LNCaP clone FGC (cell line): Measurements from ENCODE around the gene RNU1-3.
"Not testable (repeated sequence)": the region's sequence is repeated elsewhere in the genome, so short reads cannot be mapped to it uniquely, and the experiment has no call there.

Source experiments
- DNase-seq: peaks from one replicate; pipeline ENCODE4 v3.0.0-alpha.2; 2011; ENCODE audit warnings: low read depth
- H3K4me3 ChIP-seq: 2 replicates; pipeline ENCODE4 v1.5.1; 2011; ENCODE audit warnings: mild to moderate bottlenecking, low read depth, low read length, control low read depth
- TF ChIP-seq, protein P1 (sequence below): IDR thresholded peaks from 2 replicates; pipeline ENCODE4 v1.5.1; 2012; ENCODE audit warnings: mild to moderate bottlenecking; ENCODE audit not compliant: control insufficient read depth, insufficient read depth; ENCODE audit errors: extremely low read depth

Gene RNU1-3

DNA sequence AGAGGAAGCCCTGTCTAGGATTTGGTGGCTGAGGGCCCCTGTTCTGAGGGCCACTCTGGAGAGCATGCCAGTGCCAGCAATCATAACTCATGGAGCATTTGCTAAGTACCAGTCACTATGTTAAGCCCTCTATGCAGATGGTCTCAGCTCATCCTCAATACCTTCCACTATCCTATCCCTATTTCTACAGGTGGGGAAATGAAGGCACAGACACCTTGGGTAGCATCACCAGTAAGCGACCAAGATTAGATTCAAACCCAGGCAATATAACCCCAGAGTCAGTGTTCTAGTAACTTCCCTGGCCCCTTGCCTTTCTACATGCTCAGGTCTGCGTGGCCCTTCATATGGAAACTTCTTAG is 45.5 kb downstream of the RNU1-3 start:
- no peak overlapping the region for H3K4me3 ChIP-seq
- TF ChIP-seq, protein P1, sequence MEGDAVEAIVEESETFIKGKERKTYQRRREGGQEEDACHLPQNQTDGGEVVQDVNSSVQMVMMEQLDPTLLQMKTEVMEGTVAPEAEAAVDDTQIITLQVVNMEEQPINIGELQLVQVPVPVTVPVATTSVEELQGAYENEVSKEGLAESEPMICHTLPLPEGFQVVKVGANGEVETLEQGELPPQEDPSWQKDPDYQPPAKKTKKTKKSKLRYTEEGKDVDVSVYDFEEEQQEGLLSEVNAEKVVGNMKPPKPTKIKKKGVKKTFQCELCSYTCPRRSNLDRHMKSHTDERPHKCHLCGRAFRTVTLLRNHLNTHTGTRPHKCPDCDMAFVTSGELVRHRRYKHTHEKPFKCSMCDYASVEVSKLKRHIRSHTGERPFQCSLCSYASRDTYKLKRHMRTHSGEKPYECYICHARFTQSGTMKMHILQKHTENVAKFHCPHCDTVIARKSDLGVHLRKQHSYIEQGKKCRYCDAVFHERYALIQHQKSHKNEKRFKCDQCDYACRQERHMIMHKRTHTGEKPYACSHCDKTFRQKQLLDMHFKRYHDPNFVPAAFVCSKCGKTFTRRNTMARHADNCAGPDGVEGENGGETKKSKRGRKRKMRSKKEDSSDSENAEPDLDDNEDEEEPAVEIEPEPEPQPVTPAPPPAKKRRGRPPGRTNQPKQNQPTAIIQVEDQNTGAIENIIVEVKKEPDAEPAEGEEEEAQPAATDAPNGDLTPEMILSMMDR, result no peak

DNA sequence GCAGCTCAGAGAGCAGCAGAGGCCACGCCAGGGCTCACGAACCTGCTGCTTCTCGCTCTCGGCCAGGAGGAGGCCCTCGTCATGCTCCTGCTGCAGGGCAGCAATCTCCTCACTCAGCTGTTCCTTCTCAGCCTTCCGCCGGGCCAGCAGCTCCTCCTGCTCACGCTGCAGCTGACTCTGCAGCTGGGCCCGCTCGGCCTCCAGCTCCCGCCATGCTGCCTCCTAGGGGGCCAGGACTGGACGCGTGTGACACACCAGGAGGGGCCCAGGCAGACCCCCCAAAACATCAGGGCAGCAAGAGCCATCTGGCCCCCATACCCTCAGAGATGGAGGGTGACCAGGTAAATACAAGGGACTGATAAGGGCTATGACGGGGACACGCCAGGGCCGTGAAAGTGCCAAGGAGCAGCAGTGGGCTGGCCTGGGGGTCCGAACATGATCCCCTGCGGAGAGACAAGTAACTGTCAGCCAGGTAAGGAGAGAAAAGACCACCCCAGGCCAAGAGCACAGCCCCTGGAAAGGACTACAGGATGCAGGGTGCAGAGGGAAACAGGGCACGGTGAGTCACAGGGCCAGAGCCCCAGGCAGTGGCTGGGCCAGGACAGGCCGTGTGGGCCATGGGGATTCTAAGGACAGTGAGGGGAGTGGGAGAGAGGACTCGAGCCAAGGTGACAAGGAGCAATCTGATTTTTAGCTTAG is 46.8 kb downstream of the RNU1-3 start:
- not testable (repeated sequence) for DNase-seq, H3K4me3 ChIP-seq

More for the DNA sequence above, 45.5 kb downstream of the RNU1-3 start:
- no peak for DNase-seq

DNA sequence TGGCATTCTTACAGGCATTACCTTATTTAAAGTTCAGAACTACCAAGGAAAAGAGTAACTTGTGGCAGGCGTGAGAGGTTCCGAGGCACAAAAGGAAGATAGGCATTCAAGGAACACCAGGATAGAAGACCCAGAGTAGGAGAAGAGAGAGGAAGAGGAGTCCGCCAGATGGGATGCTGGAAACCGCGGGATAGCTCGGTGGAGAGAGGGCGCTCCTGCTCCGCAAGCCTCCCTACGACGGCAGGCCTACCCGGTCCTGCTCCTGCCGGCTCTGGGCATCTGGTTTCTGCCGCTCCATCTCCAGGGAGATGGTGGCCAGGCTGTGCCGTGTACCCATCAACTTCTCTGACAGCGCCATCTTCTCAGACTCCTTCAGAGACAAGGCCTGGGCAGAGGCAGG is 48.0 kb downstream of the RNU1-3 start:
- TF ChIP-seq, protein P1, result no peak
- no peak for DNase-seq
- no peak overlapping the region for H3K4me3 ChIP-seq

DNA sequence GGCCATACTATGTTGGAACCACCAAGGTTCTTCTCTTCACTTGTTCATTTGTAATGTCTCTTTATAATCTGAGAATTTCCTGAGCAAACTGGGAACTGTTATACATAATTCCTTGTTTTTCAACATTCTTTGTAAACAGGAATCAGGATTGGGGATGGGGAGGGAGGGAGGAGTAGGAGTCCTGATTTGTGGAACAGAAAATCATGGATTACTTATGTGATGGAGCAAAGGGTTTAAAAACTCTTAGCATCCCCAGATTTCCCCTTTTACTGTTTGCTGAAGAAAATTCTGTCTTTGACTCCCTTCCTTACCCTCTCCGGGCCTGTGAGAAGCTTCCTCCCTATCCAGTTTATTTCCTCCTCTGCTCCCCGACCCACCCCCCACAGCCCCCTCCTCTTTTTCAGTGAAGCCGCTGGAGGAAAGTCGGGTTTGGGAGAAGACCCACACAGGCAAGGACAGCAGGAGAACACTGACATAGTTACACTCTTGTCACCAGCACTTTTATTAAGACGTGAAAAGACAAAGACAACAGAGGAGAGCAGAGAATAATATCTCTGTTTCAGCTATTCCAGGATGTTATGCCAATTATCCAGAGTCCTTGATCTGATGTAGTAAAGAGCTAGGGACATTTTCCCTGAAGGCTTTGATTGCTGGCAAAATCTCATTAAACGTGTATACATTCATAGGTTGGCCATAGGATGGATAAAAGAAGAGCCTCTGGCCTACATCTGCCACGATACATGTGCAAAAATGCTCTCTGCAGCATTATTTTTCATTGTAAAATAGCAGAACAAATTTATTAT is 48.8 kb downstream of the RNU1-3 start:
- TF ChIP-seq, protein P1, result no peak
- no peak overlapping the region for H3K4me3 ChIP-seq
- no peak for DNase-seq

DNA sequence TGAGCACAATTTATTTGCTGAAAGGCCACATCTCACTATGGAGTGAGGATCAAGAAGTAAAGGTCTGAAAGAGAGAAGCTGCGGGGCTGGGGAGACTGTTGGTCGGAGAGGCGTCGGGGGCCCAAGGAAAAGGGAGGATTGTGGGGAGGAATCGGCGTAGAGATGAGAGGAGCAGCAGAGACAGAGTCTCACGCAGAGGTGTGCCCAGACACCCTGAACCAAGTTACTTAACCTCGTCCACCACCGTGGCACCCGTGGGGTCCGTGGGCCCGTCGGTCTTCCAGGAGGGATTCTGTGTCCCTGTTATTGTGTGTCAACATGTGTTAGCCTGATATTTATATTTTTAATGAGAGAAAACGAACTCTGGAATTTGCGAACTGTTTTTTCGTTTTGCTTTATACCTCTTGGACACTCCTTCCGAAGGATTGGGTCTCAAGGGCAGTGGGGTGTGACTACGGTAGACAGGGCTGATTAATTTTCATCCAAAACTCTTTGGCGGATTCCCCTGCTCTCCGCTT is 49.6 kb downstream of the RNU1-3 start:
- TF ChIP-seq, protein P1, result no peak
- no peak overlapping the region for H3K4me3 ChIP-seq
- no peak for DNase-seq
